ENCODE data around the gene SLC39A7.

DNA sequence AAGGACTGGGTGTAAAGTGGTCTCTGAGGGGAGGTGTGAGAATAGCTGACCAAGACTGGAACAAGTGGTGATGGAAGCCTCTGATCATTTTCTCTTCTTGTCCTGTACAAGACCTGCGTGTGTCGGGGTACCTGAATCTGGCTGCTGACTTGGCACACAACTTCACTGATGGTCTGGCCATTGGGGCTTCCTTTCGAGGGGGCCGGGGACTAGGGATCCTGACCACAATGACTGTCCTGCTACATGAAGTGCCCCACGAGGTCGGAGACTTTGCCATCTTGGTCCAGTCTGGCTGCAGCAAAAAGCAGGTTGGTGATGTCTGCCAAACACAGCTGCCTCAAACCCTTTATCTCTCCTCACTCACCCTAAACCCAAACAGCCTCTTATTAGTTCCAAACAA lies 2.1 kb downstream of the SLC39A7 start:
- TF ChIP-seq, protein P1, sequence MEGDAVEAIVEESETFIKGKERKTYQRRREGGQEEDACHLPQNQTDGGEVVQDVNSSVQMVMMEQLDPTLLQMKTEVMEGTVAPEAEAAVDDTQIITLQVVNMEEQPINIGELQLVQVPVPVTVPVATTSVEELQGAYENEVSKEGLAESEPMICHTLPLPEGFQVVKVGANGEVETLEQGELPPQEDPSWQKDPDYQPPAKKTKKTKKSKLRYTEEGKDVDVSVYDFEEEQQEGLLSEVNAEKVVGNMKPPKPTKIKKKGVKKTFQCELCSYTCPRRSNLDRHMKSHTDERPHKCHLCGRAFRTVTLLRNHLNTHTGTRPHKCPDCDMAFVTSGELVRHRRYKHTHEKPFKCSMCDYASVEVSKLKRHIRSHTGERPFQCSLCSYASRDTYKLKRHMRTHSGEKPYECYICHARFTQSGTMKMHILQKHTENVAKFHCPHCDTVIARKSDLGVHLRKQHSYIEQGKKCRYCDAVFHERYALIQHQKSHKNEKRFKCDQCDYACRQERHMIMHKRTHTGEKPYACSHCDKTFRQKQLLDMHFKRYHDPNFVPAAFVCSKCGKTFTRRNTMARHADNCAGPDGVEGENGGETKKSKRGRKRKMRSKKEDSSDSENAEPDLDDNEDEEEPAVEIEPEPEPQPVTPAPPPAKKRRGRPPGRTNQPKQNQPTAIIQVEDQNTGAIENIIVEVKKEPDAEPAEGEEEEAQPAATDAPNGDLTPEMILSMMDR (IDR thresholded peaks at IDR 0.05): no peak
- no peak for TF ChIP-seq POLR2AphosphoS5 (IDR thresholded peaks at IDR 0.05)

Measured in stomach (tissue), 4 donors.